ENCODE data around the gene ITGA2.
"Not testable (repeated sequence)": the region's sequence is repeated elsewhere in the genome, so short reads cannot be mapped to it uniquely, and the experiment has no call there.

Gene ITGA2

DNA sequence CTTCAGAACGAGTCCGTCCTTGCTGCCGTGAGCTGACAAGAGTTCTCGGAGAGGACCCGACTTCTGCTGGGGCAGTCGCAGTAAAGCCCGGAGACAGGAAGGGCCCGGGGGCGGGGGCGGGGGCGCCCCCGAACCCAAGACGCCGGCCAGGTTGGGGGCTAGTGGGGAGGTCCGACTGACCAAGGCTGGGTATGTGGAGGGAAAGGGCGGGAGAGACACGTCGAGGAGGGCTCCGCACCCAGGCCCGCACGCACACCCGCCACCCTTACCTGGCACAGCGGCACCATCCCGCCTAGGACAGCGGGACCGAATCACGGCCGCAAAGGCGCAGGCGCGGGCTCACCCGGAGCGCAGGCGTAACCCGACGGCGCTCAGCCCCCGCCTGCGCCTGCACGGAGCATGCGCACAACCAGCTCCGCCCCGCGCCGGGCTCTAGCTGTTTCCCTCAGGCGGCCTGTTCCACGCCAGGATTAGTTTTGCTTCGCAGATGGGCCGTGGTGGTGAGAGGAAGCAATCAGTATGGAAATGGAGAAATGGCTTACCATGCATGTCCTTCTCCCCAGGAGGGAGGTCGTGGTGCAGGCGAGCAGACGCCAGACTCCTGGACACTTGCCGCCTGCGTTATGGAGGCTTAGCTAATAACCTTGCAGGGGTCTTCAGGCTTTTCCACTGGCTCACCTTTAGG is 120.4 kb downstream of the ITGA2 start, which contains the start of gene MOCS2:
Gene MOCS2, minus strand, starts transcription at position 315 of the 685 bp plus-strand sequence. CDS start 2,583 bp downstream, outside the sequence.
- TF ChIP-seq, protein P1, sequence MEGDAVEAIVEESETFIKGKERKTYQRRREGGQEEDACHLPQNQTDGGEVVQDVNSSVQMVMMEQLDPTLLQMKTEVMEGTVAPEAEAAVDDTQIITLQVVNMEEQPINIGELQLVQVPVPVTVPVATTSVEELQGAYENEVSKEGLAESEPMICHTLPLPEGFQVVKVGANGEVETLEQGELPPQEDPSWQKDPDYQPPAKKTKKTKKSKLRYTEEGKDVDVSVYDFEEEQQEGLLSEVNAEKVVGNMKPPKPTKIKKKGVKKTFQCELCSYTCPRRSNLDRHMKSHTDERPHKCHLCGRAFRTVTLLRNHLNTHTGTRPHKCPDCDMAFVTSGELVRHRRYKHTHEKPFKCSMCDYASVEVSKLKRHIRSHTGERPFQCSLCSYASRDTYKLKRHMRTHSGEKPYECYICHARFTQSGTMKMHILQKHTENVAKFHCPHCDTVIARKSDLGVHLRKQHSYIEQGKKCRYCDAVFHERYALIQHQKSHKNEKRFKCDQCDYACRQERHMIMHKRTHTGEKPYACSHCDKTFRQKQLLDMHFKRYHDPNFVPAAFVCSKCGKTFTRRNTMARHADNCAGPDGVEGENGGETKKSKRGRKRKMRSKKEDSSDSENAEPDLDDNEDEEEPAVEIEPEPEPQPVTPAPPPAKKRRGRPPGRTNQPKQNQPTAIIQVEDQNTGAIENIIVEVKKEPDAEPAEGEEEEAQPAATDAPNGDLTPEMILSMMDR (IDR thresholded peaks at IDR 0.05; ENCODE audit: low read depth, low read length), result no peak
- H3K4me3 ChIP-seq (ENCODE audit: low read depth, low read length), result peak within 1 kb of the TSS; percentile 68

DNA sequence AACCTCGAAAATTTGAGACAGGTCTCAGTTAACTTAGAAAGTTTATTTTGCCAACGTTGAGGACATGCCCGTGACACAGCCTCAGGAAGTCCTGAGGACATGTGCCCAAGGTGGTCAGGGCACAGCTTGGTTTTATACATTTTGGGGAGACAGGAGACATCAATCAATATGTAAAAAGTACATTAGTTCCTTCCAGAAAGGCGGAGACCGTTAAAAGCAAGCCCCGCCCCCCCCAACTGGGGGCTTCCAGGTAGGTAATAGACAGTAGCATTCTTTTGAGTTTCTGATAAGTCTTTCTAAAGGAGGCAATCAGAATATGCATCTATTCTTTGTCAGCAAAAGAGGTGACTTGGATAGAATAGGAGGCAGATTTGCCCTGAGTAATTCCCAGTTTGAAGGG is 121.0 kb downstream of the ITGA2 start:
- TF ChIP-seq, protein P1 (IDR thresholded peaks at IDR 0.05; ENCODE audit: low read depth, low read length), result no peak
- H3K4me3 ChIP-seq (ENCODE audit: low read depth, low read length), result peak overlapping the region; percentile 68

DNA sequence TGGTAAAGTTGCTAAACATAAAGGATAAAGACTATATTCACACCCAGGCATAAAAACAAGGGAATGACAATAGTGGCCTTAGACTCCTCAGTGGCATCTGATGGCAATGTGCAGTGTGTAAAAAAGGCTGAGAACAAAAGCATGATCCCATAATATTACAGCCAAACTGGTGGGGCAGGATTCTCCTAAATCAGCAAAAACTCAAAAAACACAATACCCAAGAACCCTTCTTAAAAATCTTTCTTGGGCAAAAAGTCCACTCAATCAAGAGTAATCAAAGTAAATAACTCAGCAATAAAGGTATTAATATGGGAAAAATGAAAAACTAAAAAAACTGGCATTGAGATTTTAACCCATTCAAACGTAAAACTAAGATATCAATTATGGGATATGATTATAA is 122.0 kb downstream of the ITGA2 start:
- TF ChIP-seq, protein P1 (IDR thresholded peaks at IDR 0.05; ENCODE audit: low read depth, low read length), result no peak
- no peak overlapping the region for H3K4me3 ChIP-seq (ENCODE audit: low read depth, low read length)

DNA sequence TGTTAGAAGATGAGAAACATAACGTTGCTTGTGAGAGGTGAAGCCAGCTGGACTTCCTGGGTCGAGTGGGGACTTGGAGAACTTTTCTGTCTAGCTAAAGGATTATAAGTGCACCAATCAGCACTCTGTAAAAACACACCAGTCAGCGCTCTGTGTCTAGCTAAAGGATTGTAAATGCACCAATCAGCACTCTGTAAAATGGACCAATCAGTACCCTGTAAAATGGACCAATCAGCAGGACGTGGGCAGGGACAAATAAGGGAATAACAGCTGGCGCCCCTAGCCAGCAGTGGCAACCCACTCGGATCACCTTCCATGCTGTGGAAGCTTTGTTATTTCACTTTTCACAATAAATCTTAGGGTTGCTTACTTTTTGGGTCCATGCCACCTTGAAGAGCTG is 123.2 kb downstream of the ITGA2 start:
- H3K4me3 ChIP-seq (ENCODE audit: low read depth, low read length), result not testable (repeated sequence)

GRCh38 chr5:53112909-53113308 is 123.8 kb downstream of the ITGA2 start:
- H3K4me3 ChIP-seq (ENCODE audit: low read depth, low read length), result no peak overlapping the region
- TF ChIP-seq, protein P1 (IDR thresholded peaks at IDR 0.05; ENCODE audit: low read depth, low read length), result no peak

GRCh38 chr5:53113947-53114346 is 124.8 kb downstream of the ITGA2 start:
- TF ChIP-seq, protein P1 (IDR thresholded peaks at IDR 0.05; ENCODE audit: low read depth, low read length), result no peak
- no peak overlapping the region for H3K4me3 ChIP-seq (ENCODE audit: low read depth, low read length)

- no peak overlapping the region for H3K4me3 ChIP-seq (ENCODE audit: low read depth, low read length)
- TF ChIP-seq, protein P1 (IDR thresholded peaks at IDR 0.05; ENCODE audit: low read depth, low read length), result no peak
Observed at GRCh38 chr5:53114988-53115387, 125.8 kb downstream of the ITGA2 start.

GRCh38 chr5:53116597-53116996 is 127.4 kb downstream of the ITGA2 start:
- no peak overlapping the region for H3K4me3 ChIP-seq (ENCODE audit: low read depth, low read length)
- TF ChIP-seq, protein P1 (IDR thresholded peaks at IDR 0.05; ENCODE audit: low read depth, low read length), result no peak

All from WI38 (cell line).